Measurements from ENCODE around the gene LNPEP.
"Not testable (repeated sequence)": the region's sequence is repeated elsewhere in the genome, so short reads cannot be mapped to it uniquely, and the experiment has no call there.

Gene LNPEP

DNA sequence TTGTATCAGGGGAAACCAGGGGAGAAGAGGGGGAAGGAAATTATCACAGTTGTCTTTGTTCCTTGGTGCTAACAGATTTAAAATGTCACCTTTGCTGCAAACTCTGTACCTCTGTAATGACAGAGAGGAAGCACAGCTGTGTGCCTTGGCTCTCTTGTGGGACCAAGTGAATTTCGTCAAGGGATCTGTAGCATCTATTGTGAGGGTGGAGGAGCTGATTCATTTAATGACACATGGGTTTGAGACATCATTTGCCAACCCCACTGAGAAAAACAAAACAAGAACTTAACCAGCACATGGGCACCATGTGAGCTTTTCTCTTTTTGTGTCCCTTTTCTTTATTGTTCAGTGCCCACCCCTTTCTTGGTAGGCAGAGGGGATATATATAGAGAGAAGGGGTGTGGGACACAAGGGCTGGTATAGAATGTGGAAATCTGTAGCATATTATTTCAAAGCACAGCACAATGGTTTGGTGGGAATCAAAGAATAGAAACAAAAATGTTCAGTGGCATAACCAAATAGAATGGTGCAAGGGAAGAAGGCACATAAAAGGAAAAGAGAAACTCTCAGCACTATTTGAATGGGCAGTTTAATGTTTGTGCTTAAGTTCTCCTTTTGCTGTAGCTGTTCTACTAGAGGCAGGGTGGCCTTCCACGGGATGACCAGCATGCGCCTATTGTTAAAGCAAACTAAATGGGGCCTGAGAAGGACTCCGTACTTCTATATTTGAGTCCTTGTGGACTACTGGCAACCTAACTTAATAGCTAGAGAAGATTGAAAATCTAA lies 143.3 kb downstream of the LNPEP start:
- no peaks in the 10 kb centered on the region for H3K27me3 ChIP-seq
- no peaks in the 10 kb centered on the region for H4K20me1 ChIP-seq
- H3K4me3 ChIP-seq, result no peak overlapping the region
- peaks cover 10% of the 10 kb centered on the region for H3K9me3 ChIP-seq
- H3K27ac ChIP-seq, result no peak overlapping the region
- no peak overlapping the region for H3K4me2 ChIP-seq
- H3K9ac ChIP-seq, result no peak overlapping the region
- H3K36me3 ChIP-seq, result no peaks in the 10 kb centered on the region
- TF ChIP-seq Cebpa-rat (IDR thresholded peaks at IDR 0.05), result no peak
- peaks cover 31% of the 10 kb centered on the region for H3K4me1 ChIP-seq

DNA sequence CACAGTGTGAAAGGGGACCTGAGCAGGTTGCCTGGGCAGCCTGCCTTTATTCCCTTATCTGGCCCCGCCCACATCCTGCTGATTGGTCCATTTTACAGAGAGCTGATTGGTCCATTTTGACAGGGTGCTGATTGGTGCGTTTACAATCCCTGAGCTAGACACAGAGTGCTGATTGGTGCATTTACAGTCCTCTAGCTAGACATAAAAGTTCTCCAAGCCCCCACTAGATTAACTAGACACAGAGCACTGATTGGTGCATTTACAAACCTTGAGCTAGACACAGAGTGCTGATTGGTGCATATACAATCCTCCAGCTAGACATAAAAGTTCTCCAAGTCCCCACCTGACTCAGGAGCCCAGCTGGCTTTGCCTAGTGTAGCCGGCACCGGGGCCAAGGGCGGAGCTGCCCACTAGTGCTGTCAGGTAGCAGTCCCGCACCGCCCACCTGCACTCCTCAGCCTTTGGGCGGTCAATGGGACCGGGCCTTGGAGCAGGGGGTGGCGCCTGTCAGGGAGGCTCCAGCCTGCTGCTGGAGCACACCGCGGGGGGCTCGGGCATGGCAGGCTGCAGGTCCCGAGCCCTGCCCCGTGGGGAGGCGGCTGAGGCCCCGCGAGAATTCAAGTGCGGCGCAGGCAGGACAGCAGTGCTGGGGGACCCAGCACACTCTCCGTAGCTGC lies 149.0 kb downstream of the LNPEP start:
- Histone ChIP-seq H3K4me1 (peaks cover 32% of the 10 kb centered on the region), H3K9me3 (peaks cover 25% of the 10 kb centered on the region)
- H3K27ac ChIP-seq, H4K20me1 ChIP-seq, H3K4me3 ChIP-seq, H3K4me2 ChIP-seq, H3K36me3 ChIP-seq, H3K27me3 ChIP-seq, H3K9ac ChIP-seq: not testable (repeated sequence)

DNA sequence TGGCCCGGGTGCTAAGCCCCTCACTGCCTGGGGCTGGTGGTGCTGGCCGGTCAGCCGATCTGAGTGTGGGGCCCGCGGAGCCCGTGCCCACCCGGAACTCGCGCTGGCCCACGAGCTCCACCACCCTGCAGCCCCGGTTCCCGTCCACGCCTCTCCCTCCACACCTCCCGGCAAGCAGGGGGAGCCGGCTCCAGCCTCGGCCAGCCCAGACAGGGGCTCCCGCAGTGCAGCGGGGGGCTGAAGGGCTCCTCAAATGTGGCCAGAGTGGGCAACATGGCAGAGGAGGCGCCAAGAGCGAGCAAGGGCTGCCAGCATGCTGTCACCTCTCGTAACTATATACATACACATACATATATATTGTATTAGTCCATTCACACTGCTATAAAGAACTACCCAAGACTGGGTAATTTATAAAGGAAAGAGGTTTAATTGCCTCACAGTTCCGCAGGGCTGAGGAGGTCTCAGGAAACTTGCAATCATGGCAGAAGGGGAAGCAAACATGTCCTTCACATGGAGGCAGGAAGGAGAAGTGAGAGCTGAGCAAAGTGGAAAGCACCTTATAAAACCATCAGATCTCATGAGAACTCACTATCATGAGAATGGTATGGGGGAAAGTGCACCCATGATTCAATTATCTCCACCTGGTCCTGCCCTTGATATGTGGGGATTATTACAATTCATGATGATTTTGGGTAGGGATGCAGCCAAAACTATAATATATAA lies 149.7 kb downstream of the LNPEP start:
- no peak overlapping the region for H3K27ac ChIP-seq
- peaks cover 25% of the 10 kb centered on the region for H3K9me3 ChIP-seq
- no peaks in the 10 kb centered on the region for H3K27me3 ChIP-seq
- no peak overlapping the region for H3K4me3 ChIP-seq
- no peak for TF ChIP-seq Cebpa-rat (IDR thresholded peaks at IDR 0.05)
- no peak overlapping the region for H3K4me2 ChIP-seq
- H3K4me1 ChIP-seq, result peaks cover 32% of the 10 kb centered on the region
- H3K9ac ChIP-seq, result no peak overlapping the region
- no peaks in the 10 kb centered on the region for H4K20me1 ChIP-seq
- H3K36me3 ChIP-seq, result no peaks in the 10 kb centered on the region; the same call in 1 of the 2 replicates

Measured in BLaER1 (cell line).